Activated T-cell treated with anti-CD3 and anti-CD28 coated beads, Interleukin-2, amount 50 U/mL, for 1 hour (primary cell): ENCODE measurements around the gene STK4.
A peak's percentile ranks its signal among the peaks of the same experiment; 100 is the strongest.

Source experiments
- DNase-seq: peaks from one replicate; pipeline ENCODE4 v3.0.0-alpha.2; 2020

The STK4 gene

DNA sequence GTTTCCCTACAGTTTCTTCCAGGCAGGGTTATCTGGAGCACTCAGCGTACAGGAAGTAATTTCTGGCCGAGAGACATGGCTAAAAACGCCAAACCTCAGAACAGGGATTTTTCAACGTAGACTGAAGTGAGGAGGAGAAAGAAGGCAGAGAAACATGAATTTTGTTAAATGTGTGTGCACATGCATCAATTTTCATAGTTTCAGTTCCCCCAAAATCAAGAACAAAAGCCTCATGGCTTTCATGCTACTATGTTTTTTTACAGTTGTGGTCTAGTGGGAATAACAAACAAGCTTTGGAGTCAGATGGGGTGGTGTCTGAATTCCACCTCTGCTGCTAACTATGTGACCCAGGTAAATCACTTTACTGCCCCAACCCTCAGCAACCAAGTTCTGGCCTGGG, 11.0 kb upstream of the STK4 start:
- DNase-seq = no peak

DNA sequence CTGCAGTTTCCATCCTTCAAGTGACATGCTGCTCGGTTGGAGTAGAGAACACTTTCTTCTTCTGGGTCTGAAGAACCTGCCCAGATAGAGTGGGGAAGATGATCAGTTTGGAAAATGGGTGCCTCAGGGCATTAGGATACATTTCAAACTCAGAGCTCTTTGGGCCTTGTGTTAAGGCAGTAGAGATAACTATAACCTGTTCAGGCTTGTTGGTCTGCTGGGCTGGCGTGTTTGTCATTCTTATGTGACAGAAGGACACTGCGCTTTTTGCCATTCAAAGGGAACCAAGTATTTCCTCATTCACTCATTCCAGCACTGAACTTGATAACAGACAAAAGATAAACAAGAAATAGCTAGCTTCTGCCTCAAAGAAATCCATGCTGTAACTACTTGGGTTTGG, 9.9 kb upstream of the STK4 start:
- no peak for DNase-seq

DNA sequence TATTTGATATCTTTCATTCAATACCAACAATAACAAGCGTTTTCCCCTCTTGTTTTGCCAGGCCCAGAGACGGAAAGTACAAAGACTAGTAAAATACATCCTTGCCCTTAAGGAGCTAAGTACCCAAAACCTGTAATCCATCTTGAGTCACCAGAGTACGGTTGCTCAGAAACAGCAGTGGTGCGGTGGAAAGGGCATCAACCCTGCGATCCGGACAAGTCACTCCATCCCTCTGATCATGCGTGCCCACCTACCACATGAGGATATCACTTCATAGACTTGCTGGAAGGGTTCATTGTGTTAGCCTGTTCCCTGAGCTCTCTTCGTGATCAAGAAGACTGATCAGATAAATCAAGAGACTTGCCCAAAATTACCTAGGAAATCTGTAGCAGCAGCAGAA, 8.0 kb upstream of the STK4 start:
- no peak for DNase-seq

DNA sequence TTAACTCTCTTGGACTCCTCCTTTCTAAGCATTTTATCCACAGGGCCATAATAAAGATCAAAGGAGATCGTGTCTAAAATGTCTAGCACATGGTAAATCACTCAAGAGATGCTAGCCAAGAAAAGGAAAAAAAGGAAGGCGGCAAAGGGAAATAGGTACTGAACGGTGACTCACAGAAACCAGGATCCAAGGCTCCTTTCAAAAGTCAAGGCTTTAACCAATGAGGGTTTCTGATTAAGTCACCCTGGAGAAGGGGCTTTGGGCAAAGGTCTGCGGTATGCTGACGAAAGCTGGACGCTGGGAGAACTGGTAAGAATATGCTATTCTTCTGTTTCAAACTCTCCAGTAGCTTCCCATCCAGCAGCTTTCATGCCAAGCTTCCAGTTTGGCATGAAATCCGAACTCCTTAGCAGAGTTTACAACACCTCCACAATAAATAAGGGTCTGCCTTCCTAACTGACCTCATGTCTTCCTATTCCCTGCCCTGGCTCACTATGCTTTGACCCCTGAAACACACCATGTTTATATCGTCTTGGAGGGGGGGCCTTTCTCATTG, 7.2 kb upstream of the STK4 start:
- DNase-seq = no peak

DNA sequence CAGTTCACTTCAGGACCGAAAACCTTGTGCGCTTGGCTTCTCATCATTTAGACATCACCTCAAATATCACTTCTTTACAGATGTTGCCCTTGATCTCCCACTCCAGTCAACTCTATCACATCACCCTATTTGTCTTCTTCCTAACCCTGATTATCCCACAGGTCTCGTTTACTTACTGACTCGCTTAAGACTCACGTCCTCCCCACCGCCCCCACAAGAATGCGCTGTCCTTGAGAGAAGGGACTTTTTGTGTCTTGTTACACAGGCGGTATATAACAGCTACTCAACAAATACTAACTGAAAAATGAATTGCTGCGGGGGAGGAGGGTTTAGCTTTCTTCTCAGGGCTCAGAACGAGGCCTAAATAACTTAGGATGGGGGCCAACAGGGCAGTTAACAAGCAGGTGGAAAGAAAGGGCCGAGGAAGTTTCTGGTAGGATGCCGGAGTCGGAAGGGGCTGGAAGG, 6.6 kb upstream of the STK4 start:
- DNase-seq = peak; percentile 55

DNA sequence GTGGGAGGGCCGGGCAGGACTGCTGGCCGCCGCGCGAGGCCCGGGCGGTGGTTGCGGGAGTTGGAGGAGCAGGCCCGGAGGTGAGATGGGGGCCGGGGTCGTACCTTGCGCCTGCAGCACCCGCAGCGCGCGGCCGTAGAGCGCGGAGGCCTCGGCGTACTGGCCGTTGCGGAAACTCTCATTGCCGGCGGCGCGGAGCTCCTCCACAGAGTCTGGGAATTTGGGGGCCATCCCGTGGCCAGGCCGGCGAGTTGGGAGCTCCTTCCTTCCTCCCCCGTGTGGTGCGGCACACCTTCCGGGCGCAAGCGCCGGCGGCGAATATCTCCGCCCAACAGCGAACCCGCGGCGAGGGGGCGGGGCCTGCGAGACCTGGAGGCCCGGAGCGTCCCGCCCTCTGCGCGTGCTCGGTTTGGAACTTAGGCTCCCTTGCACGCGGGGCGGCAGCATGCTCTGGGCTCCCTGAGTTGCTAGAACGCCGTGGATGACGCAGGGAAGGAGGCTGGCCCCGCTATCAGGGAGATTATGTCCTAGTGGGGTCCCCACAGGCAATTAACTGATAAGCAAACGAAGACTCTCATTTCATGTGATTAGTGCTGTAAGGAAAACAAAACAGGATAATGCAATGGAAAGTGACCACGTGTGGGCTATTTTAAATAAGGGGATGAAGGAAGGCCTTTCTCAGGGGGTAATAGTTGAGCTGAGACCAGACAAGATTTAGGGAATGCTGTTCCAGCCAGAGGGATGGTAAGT, 6.0 kb upstream of the STK4 start, which contains the start of gene TOMM34:
Gene TOMM34, minus strand, starts transcription at position 295 of the 750 bp plus-strand sequence. Its CDS starts 64 bp downstream, at position 231.
- DNase-seq = peak; percentile 95

DNA sequence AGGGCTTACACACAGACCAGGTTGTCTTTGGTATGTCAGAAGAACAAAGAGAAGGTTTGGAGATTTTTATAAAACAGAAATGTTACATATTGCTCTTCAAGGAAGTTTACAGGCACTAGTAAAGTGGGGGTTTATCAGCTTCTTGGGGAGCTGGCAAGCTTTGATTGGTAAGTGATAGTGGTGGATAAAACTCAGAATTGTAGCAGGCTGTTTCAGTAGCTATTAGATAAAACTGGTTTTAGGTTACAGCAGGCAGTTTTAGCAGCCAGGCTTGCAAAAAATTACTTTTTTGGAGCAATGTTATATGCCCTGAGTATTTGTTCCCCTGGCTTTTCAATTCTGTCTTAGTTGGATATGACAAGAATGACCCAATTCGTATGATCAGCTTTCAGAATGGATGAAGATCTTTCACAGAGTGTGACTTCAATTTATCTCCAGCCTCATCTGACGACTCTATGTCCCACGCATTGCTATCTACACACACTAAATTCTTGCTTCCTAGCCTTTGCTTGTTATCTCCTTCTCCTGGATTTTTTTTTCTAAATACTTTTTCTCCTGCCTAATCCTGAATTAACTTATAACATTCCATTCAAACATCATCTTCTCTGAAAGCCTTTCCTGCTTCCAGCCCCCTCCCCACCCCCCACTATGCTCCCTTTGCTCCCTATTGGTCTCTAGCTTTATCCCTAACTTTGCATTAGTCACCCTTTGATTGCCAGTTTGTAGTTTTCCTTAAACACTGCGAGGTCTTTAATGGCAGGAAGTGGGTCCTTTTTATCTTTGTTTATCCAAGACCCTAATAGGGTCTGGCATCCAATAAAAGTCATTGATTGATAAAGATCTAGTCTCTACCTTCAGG, 5.1 kb upstream of the STK4 start:
- no peak for DNase-seq

DNA sequence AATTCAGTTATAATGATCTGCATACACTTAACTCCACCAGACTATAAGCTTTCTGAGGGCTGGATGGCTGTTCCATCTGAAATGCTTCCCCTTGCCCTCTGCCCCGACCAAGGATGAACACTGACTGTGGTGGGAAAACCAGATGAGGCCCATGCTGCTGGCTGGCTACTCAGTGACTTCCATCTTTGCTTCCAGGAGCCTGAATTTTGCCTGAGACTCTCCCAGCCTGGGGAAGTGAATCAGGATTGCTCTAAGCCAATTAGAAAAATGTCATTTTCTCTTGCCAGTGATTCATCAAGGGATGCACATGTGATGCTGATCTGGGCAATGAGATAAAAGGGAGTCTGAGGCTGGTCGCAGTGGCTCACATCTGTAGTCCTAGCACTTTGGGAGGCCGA, 4.4 kb upstream of the STK4 start:
- DNase-seq = no peak

DNA sequence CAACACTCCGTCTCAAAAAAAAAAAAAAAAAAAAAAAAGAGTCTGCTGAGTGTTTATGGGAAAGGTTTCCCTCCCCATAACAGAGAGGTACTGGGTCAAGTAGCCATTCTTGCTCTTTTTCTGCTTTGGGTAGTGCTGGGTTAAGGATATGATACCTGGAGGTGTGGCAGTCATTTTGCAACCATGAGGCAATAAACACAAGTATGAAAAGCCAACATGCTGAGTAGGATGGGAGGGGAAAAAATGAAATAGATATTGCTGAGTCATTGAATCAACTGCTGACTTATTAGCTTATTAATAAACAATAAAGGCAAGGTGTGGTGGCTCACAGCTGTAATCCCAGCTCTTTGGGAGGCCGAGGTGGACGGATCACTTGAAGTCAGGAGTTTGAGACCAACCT, 3.8 kb upstream of the STK4 start:
- no peak for DNase-seq

DNA sequence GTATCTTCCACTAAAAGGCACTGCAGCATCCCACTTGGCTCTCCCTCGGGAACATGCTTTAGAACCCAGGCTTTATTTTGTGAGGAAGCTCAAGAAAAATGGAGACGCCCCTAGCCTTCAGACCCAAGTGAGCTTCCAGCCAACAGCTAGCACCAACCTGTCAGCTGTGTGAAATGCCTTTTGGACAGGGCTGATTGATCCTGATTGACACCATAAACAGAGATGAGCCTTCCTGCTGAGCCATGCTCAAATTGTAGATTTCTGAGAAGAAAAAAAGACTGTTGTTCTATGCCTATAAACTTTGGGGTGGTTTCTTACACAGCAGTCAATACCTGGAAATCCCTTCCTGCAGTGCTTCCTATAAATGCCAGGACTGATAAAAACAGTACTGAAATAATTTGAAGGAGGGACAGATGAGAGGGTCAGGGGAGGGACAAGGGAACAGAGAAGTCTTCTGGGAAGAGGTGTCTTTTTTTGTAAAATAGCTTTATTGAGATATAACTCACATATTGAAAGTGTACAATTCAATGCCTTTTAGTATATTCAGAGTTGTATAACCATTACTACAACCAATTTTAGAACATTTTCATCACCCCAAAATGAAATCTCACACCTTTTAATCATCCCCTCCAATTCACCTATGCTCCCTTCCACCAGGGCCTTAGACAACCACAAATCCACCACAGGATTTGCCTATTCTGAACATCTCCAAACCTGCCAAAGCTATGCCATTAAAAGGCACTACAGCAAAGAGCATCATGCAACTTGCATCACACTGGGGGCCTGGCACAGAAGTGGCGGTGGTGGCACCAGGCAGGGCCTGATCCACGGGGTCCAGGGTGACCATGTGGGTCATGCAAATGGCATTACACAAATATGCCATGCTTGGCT, 2.7 kb upstream of the STK4 start:
- DNase-seq = no peak

DNA sequence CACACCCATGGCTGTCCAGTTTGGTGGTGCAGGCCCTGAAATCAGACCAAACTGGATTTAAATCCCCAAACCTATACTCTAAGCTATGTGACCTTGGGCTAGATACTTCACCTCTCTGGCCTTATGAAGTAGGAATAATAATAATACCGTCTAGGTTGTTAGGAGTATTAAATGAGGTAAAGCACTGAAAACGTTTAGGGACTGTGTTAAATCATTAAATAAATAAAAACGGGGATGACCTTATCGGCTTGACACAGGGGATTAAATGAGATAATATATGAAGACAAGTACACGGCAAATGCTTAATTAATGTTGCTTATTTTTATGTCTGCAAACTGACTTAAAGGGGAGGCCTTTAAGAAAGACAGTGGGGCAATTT, 672 bp upstream of the STK4 start:
- no peak for DNase-seq

DNA sequence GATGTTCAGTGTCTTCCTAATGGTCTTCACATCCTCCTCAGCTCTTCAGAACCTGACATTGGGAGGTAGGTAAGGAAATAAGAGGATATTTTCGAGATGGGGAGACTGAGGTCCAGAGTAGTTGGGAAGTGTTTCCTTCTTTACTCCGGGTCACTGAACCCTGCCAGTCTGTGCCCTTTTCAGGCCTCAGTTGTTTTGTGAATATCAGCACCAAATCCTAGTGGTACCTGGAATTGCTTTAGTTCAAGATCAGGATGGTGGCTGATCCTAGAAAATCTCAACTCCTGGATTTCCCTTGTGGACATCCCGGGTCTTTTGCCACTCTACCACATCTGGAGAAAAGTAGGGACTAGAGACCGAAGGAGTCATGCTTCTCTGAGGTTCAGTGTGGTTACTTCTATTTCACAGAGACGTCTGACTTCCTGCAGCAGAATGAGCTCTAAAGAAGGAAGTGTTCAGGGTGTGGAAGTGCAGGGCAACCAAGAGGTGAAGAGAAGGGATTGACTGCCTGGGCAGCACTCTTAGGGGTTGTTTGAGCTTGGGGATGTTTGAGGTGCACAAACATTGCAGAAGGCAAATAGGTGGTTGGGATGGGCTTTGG, 995 bp downstream of the STK4 start:
- peak; percentile 48 for DNase-seq

DNA sequence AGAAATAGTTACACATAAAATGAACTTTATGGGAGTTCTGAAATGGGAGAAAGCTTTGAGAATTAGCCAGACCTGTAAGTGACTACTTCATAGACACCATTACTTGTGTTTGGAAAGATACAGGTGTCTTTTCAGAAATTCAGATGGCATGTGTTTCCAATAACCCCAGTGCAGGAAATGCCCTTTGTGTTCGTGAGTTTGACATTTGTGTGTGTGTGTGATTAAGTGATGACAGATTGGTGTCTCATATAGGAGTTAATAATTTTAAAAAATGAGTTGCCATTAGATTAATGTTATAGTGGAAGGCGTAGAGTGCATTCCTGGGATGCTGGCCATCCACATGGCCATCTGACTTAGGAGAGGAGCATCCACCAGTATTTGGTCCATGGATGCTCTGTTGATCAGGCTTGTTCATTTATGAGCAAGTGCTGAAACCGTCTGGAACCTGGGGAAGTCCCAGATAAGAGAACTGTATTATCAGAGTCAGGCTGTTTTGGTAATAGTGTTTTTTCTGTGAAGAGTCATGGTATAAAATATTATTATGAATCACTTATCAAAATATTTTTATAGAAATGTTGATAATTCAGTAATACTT, 3.1 kb downstream of the STK4 start:
- peak; percentile 38 for DNase-seq

DNA sequence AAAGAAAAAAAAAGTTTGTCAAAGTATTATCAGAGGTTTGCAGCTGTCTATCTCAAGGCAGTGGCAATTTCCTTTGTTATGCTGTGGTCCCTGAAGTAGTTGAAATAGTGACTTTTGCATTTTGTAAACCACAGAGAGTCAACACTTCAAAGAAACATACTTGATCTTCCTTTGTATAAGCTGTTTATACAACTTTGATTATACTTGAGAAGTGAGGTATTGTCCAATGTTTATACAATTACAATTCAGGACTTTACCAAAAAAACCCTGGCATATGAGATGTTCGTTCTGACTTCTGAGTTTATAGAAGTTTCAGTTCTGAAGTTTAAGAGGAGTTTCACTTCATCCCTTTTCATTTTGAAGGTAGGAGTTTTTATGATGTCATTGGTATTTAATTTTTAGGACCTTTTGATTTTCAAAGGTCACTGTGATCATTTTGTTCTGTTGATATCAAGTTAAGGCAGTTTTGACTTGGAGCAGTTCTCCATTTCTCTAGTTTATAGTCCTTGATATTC, 4.0 kb downstream of the STK4 start:
- no peak for DNase-seq

DNA sequence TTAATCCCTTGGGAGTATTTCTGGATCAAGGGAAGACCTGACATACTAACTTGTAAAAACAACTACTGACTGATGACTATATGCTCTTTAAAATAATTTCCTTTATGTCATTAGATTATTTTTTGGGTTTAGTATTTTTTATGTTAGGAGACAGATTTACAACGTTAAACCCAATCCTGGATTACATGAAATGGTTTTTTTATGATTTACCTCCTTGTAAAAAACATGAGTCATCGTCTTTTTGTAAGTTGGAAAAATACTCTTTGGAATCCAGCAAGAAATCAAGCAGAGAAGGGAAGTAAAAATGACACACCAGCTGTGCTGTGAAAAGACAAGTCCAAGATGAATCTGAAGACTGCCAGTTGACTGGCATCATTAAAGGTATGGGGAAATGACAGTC, 6.7 kb downstream of the STK4 start:
- DNase-seq = no peak

DNA sequence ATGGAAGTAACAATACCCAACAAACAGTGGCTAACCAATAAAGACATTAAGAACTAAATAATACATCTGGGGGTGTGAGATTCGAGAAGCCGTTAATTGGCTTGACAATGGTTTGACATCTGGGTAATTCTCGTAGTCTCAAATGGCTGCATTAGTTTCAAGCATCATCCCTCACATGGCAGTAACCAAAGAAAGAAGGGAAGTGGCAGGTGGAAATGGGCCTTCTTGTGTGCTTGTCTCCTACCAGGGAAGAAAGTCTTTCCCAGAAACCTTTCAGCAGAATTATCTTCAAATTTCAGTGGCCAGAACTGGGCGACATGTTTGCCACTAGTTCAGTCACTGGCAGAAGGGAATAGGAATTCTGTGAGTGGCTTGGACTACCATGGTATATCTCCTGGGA, 10.4 kb downstream of the STK4 start:
- DNase-seq = no peak

DNA sequence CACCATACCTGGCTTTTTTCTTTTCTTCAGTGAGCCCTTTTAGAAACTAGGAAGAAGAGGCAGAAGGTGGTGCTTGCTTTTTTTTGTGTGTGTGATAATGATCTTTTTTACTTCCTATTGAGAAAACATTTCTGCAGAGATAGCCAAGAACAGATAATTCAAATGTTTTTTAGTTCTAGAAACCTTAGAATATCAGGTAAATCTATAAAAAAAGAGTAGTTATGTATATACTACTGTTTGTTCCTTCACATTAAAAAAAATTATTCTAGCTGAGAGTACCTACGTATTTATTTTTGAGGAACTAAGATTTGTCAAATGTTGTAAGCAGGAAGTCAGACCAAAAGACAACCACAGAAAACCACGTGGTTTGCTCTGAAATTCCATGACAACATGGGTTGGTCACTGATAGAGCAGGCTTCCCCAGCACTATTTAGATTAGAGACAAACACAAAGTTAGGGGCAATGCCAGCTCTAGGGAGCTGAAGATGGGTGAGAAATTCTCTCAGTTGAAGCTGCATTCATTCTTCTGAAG, 12.8 kb downstream of the STK4 start:
- DNase-seq = no peak

DNA sequence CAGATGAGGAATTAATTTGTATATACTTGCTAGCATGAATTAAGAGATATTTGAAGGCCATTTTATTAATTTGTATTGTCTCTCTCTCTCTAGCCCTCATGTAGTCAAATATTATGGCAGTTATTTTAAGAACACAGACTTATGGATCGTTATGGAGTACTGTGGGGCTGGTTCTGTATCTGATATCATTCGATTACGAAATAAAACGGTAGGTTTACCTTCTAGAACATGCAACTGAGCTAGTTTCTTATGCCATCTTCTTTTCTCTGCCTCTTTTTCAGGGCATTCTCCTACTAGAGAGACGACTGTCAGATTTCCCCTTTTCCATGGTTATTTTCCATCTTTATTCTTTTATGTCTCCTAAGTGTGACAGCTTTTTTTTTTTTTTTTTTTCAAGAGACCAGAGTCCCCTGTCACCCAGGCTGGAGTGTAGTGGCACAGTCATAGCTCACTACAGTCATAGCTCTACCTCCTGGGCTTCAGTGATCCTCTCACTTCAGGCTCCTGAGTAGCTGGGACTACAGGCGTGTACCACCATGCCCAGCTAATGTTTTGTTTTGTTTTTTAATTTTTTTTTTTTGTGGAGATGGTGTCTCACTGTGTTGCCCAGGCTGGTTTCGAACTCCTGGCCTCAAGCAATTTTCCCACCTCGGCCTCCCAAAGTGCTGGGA, 15.6 kb downstream of the STK4 start:
- DNase-seq = no peak

DNA sequence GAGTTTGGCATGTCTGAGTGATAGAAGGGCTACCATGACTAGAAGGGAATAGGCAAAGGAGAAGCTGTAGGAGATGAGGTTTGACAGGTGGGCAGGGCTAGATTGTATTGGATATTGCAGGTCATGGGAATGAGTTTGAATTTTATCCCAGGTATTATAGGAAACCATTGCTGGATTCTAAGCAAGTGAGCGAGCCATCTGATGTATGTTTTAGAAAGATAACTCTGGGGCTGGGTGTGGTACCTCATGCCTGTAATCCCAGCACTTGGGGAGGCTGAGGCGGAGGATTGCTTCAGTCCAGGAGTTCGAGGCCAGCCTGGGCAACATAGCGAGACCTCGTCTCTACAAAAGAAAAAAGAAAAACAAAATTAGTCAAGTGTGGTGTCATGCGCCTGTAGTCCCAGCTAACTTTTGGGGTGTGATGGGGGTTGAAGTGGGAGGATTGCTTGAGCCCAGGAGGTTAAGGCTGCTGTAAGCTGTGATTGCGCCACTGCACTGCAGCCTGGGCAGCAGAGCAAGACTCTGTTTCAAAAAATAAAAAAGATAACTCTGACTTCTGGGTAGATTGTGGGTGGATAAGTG, 16.9 kb downstream of the STK4 start:
- DNase-seq = no peak

DNA sequence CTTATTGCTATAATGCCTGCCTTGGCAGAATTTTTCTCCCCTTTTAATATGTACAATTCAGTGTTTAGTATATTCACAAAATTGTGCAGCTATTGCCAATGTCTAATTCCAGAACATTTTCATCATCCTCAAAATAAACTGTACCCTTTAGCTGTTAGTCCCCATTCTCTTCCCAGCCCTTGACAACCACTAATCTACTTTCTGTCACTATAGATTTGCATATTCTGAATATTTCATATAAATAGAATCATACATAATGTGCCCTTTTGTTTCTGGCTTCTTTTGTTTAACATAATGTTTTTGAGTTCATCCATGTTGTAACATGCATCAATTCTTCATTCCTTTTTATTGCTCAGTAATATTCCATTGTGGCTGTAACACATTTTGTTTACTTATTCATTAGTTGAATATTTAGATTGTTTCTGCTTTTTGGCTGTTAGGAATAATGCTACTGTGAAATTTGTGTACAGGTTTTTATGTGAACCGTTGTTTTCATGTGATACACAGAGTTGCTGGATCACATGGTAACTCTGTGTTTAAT, 22.4 kb downstream of the STK4 start:
- DNase-seq = no peak
